ENCODE results near the gene UNK. TPM values are rescaled to one million over a fixed set of nuclear protein-coding genes. Genes with fewer than 3 reads are reported as not detected.

UNK gene
- total RNA-seq, 6 donors from 2014 or later, result 22.4 to 97.4 (median 31.4) TPM

DNA sequence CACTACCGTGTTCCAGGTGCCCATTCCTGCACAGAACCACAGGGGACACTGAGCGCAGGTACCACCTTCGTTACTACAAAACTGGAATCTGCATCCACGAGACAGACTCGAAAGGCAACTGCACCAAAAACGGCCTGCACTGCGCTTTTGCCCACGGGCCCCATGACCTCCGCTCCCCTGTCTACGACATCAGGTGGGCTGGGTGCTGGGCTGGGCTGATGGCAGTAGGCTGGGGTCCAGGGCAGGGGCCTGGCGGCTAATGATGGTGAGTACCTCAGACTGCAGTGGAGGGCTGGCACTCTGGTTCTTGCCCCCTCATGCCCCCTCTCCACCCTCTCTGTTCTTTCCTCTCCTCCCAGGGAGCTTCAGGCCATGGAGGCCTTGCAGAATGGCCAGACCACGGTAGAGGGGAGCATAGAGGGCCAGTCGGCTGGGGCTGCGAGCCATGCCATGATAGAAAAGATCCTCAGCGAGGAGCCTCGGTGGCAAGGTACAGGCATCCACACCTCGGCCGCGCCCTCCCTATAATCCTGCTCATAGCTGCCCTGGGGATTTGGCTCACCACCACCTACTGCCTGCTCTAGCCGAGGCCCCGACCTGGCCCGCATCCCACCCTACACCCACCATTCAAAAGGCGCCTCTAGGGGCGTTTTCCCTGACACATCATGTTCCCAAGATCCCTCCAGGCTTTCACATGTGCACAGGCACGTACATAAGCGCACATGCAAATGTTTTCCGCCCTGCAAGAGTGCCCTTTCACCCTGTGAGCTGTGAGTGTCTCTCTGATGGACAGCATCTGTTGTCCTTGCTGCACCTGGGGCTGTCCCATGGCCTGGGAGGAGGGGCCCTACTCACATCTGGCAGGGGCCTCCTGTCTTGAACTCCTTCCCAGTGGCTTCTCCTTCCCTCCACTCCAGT is 27.7 kb downstream of the UNK start:
- H3K27ac ChIP-seq, result no peak overlapping the region
- no peaks in the 10 kb centered on the region for H3K9me3 ChIP-seq
- ATAC-seq (ENCODE audit: low FRiP score in 2 of 2), result no peak
- H3K4me3 ChIP-seq, result no peak overlapping the region
- no peaks in the 10 kb centered on the region for H3K4me1 ChIP-seq
- no peaks in the 10 kb centered on the region for H3K27me3 ChIP-seq
- 92 to 93% methylated on average over 18 to 27 of the region's 27 CpGs for WGBS, 2 donors
- TF ChIP-seq POLR2AphosphoS5 (IDR thresholded peaks at IDR 0.05), result no peak
- no peak for TF ChIP-seq EP300 (IDR thresholded peaks at IDR 0.05)
- TF ChIP-seq, protein P1, sequence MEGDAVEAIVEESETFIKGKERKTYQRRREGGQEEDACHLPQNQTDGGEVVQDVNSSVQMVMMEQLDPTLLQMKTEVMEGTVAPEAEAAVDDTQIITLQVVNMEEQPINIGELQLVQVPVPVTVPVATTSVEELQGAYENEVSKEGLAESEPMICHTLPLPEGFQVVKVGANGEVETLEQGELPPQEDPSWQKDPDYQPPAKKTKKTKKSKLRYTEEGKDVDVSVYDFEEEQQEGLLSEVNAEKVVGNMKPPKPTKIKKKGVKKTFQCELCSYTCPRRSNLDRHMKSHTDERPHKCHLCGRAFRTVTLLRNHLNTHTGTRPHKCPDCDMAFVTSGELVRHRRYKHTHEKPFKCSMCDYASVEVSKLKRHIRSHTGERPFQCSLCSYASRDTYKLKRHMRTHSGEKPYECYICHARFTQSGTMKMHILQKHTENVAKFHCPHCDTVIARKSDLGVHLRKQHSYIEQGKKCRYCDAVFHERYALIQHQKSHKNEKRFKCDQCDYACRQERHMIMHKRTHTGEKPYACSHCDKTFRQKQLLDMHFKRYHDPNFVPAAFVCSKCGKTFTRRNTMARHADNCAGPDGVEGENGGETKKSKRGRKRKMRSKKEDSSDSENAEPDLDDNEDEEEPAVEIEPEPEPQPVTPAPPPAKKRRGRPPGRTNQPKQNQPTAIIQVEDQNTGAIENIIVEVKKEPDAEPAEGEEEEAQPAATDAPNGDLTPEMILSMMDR (IDR thresholded peaks at IDR 0.05), result no peak
- TF ChIP-seq POLR2A (IDR thresholded peaks at IDR 0.05), result no peak
- no peak for DNase-seq
- H3K36me3 ChIP-seq, result peaks cover 19 to 79% (median 70%) of the 10 kb centered on the region in 4 donors

DNA sequence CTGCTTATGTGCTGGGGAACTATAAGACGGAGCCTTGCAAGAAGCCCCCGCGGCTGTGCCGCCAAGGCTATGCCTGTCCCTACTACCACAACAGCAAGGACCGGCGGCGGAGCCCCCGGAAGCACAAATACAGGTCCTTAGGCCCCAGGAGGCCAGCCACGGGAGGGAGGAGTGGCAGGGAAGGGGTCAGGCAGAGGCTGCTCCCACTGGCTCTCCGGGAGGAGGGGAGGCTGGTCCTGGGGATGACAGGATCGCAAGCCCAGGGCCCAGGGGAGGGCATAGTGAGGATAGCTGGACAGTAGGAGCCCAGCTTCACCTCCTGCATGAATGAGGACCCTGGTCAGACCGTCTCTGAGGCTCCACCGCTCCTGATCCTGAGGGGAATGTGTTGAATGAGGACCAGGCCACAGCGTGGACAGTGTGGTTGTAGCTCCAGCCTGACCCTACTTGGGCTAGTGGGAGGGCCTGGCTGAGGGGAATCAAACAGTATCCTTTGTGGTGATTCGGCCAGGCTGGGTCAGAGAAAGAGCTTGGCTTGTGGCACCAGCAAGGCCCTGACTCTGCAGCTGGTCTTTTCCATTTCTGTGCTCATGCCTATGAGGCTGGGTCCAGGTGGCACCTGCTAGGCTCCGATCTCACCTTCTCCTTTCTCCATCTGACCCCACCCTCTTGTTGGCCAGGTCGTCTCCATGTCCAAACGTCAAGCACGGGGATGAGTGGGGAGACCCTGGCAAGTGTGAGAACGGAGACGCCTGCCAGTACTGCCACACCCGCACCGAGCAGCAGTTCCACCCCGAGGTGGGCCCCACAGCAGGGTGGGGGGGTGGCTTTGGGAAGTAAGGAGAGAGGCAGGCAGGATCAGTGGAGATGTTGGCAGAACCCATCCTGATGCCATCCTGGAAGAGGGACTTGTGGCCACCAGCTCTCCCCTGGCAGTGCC is 28.7 kb downstream of the UNK start:
- 89 to 94% methylated on average over 18 to 24 of the region's 24 CpGs for WGBS, 2 donors
- TF ChIP-seq EP300 (IDR thresholded peaks at IDR 0.05) (no peak), POLR2AphosphoS5 (IDR thresholded peaks at IDR 0.05) (no peak), POLR2A (IDR thresholded peaks at IDR 0.05) (no peak)
- TF ChIP-seq, protein P1 (IDR thresholded peaks at IDR 0.05), result no peak
- ATAC-seq (ENCODE audit: low FRiP score in 2 of 2), result no peak

DNA sequence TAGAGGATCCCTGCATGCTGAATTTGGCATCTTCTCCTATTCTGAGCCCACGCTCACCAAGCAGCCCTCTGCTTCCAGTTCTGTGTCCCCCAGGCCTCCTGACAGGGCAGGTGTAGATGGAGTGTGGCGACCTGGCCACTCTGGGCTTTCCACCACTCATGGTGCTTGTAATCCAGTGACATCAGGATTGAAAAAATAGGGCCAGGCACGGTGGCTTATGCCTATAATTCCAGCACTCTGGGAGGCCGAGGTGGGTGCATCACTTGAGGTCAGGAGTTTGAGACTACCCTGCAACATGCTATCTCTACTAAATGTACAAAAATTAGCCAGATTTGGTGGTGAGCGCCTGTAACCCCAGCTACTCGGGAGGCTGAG is 29.4 kb downstream of the UNK start:
- H3K27ac ChIP-seq, result no peak overlapping the region
- H3K4me3 ChIP-seq, result no peak overlapping the region
- H3K9me3 ChIP-seq, result no peaks in the 10 kb centered on the region
- H3K4me1 ChIP-seq, result no peaks in the 10 kb centered on the region
- ATAC-seq (ENCODE audit: low FRiP score in 2 of 2) (no peak), DNase-seq (no peak)
- no peak for TF ChIP-seq POLR2AphosphoS5 (IDR thresholded peaks at IDR 0.05)
- TF ChIP-seq POLR2A (IDR thresholded peaks at IDR 0.05), result no peak
- TF ChIP-seq EP300 (IDR thresholded peaks at IDR 0.05), result no peak
- TF ChIP-seq, protein P1 (IDR thresholded peaks at IDR 0.05), result no peak
- H3K36me3 ChIP-seq, result peaks cover 19 to 96% (median 87%) of the 10 kb centered on the region in 4 donors
- WGBS, 2 donors, result 92 to 98% methylated on average over 5 to 6 of the region's 6 CpGs
- H3K27me3 ChIP-seq, result no peaks in the 10 kb centered on the region

More for the DNA sequence above, 28.7 kb downstream of the UNK start:
- Histone ChIP-seq H3K4me3 (no peak overlapping the region), H3K9me3 (no peaks in the 10 kb centered on the region), H3K27me3 (no peaks in the 10 kb centered on the region), H3K36me3 (peaks cover 19 to 89% (median 80%) of the 10 kb centered on the region in 4 donors), H3K27ac (no peak overlapping the region), H3K4me1 (no peaks in the 10 kb centered on the region)
- DNase-seq, result no peak

DNA sequence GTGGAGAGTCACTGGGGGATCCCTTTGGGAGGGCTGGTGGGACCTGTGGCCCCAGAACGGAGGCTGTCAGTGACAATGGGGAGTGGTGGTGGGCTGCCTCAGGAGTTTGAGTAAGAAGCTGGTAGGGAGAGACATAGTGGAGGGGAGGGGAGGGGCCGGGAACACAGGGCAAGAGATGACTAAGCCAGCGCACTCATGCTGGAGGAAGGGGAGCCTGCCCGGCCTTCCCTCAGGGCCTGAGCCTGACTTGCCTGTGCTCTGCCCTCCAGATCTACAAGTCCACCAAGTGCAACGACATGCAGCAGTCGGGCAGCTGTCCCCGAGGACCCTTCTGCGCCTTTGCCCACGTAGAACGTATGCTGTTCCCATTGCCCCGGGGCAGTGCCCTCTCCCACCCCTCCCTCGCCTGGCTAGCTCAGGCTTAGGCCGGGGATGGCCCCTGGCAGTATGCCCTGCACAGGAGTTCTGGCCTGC is 30.3 kb downstream of the UNK start:
- ATAC-seq (ENCODE audit: low FRiP score in 2 of 2) (peak in 1 of 2 donors; percentile 59), DNase-seq (no peak)
- H3K36me3 ChIP-seq, result peaks cover 26 to 99% (median 92%) of the 10 kb centered on the region in 4 donors
- H3K27ac ChIP-seq, result no peak overlapping the region
- no peaks in the 10 kb centered on the region for H3K27me3 ChIP-seq
- WGBS, 2 donors, result 90 to 94% methylated on average over 13 of the region's 13 CpGs
- H3K4me1 ChIP-seq, result no peaks in the 10 kb centered on the region
- H3K4me3 ChIP-seq, result no peak overlapping the region
- no peak for TF ChIP-seq POLR2A (IDR thresholded peaks at IDR 0.05)
- TF ChIP-seq EP300 (IDR thresholded peaks at IDR 0.05), result no peak
- TF ChIP-seq, protein P1 (IDR thresholded peaks at IDR 0.05), result no peak
- no peak for TF ChIP-seq POLR2AphosphoS5 (IDR thresholded peaks at IDR 0.05)
- no peaks in the 10 kb centered on the region for H3K9me3 ChIP-seq

Data from upper lobe of left lung (tissue), 6 donors.